CMK (cell line): ENCODE measurements around the gene ISOC1.

Experiments
- DNase-seq: peaks from one replicate; pipeline ENCODE4 v3.0.0-alpha.2; 2010; ENCODE audit warnings: low read depth

Gene ISOC1

DNA sequence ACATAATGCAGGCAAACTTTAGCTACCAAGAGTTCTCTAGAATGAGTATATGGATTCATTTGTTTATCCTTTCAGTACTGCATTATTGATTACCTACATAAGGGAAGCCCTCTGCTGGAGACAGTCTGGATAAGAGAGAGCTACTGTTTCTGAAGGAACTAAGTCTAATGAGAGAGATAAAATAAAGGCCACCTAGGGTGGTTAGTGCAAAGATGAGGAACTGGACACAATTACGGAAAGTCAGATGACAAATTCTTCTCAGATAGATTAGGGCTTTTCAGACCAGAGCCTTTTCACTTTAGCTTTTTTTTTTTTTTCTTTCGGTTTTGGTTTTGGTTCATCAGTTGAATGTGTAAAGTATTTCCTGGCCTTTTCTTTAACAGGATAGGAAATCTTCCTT, 31.3 kb downstream of the ISOC1 start:
- no peak for DNase-seq

DNA sequence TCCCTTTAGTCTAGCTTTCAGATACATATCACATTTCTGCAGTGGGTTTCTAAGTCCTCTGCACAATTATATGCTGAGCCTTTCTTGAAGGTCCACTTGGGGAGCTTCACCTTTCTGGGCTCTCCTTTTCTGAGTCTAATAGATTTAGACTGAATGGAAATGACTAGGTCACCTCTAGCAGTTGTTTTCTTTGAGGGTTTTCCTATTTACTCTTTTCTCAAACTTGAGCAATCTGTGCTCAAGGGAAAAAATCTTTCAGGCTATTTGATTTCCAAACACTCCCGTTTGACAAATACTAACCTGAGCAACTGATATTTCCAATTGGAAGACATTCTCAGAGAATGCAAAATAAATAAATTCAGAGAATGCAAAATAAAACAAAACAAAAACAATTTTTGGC, 39.0 kb downstream of the ISOC1 start:
- DNase-seq, result no peak

DNA sequence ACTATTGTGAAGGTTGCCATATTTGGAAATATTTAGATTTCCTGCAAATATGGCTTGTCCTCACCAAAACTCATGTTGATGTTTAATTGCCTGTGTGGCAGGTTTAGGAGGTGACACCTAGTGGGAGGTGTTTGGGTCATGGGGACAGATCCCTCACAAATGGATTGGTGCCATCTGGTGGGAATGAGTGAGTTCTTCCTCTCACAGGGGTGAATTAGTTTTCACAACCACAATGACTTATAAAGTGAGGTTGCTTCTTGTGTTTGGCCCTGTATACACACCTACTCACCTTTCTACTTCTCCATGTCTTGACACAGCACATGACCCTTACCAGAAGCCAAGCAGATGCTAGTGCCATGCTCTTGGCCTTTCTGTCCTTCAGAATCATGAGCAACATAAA, 41.1 kb downstream of the ISOC1 start:
- DNase-seq, result no peak

DNA sequence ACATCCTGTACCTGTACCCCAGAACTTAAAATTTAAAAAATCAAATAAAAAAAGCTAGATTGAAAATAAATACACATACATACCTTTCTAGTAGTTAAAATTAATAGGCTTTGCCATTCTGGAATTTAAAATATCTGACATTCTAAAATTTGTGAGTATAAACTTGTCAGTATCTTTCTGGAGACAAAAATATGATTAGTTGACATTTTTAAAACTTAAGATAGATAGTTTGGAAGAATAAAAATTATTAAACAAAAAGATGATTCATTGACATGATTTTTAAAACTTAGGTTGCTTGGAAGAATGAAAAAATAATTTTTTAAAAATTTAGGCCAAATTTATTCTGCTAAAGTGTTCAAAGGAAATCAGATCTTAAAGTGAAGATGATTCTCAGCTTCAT, 43.1 kb downstream of the ISOC1 start:
- no peak for DNase-seq

DNA sequence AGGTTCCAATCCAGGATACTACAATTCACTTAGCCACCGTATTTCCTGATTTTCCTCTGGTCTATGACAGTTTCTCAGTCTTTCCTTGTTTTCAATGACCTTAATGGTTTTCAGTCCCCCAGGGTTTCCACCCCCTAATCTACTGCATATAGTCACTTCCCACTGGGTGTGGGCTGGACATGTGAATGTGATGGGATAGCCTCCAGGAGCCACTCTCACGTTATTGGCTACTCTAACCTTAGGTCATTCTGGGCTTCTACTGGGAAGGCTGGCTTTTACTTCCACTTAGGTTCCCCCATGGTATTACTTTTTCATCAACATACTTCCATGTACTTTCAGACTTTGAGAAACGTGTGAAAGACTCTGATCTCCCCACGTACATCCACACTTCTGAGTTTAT, 46.5 kb downstream of the ISOC1 start:
- no peak for DNase-seq

DNA sequence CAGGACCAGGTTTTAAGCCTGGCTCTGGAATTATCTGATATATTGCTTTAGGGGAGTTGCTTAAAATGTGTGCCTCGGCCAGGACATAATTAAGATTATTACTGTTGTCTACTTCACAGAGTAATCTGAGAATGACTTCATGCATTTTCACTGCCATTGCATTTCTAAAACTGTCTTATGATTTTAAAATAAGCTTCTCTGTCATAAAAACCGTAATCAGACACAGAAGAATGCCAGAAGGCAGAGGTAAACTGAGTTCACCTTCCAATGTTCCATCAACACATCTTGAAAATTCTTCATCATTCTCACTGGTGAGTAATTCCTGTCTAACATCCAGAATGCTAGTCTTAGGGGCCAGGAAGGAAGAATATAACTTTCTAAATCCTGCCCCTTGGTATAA, 47.1 kb downstream of the ISOC1 start:
- no peak for DNase-seq

DNA sequence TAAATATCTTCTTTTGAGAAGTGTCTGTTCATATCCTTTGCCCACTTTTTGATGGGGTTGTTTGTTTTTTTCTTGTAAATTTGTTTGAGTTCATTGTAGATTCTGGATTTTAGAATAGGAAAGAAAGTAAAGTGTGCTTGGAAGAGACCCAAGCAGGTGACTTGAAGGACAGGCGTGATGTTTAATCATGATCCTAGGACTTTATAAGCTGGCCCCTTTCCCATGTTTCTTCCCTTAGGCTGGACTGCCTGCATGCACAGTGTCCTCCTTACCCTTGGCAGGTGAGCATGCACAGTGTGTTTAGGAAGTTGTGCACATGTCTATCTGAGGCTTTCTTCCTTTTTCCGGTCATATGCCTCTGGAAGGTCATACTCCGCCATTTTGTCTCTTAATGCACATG, 61.3 kb downstream of the ISOC1 start:
- no peak for DNase-seq

DNA sequence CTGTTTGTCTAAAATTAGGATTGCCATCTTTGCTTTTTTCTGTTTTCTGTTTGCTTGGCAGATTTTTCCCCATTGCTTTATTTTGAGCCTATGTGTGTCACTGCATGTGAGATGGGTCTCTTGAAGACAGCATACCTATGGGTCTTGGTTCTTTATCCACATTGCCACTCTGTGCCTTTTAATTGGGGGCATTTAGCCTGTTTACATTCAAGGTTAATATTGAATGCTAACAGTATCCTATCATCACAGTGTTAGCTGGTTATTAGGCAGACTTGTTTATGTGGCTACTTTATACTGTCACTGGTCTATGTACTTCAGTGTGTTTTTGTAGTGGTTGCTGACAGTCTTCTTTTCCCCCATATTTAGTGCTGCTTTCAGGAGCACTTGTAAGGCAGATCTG, 67.3 kb downstream of the ISOC1 start:
- no peak for DNase-seq
